Heart left ventricle (tissue), 16 donors: Measurements from ENCODE around the gene RBPMS2. TPM values are rescaled to one million over a fixed set of nuclear protein-coding genes. Genes with fewer than 3 reads are reported as not detected.

Experiments used
- ATAC-seq, 4 donors: fragments of 200-7000 bp; cut with Tn5 transposase; one replicate each; pipeline ENCODE4 v1.9.1; 2020 to 2022; ENCODE audit warnings: moderate library complexity in 4 of 4, mild to moderate bottlenecking in 3 of 4, moderate number of reproducible peaks in 1 of 4
- DNase-seq, 5 donors: peaks; one replicate each; pipeline ENCODE4 v3.0.0-alpha.2; 2020
- H3K27ac ChIP-seq, 12 donors: fragments of 200-600 bp; sonication (generic) in 4 of 12; one replicate each; pipeline versions ENCODE4 v1.5.0 to v1.8.0; 2016 to 2022; ENCODE audit warnings: mild to moderate bottlenecking in 2 of 12
- H3K27me3 ChIP-seq, 9 donors: fragments of 200-600 bp; sonication (generic) in 2 of 9; one replicate each; pipeline versions ENCODE4 v1.5.1 to v1.8.0; 2016 to 2022; ENCODE audit warnings: mild to moderate bottlenecking in 3 of 9
- H3K36me3 ChIP-seq, 9 donors: fragments of 200-600 bp; sonication (generic) in 2 of 9; one replicate each; pipeline versions ENCODE4 v1.5.0 to v1.8.0; 2018 to 2022; ENCODE audit warnings: mild to moderate bottlenecking in 2 of 9
- H3K4me1 ChIP-seq, 12 donors: fragments of 200-600 bp; sonication (generic) in 4 of 12; one replicate each; pipeline versions ENCODE4 v1.5.0 to v1.8.0; 2016 to 2022; ENCODE audit warnings: mild to moderate bottlenecking in 3 of 12
- H3K4me3 ChIP-seq, 12 donors: fragments of 200-600 bp; sonication (generic) in 4 of 12; one replicate each; pipeline versions ENCODE4 v1.5.0 to v1.8.0; 2017 to 2022; ENCODE audit warnings: mild to moderate bottlenecking in 9 of 12, moderate library complexity in 4 of 12
- H3K9me3 ChIP-seq, 12 donors: fragments of 200-600 bp; sonication (generic) in 4 of 12; one replicate each; pipeline versions ENCODE4 v1.5.0 to v1.8.0; 2016 to 2022; ENCODE audit warnings: mild to moderate bottlenecking in 1 of 12
- CTCF ChIP-seq, 12 donors: fragments of 200-600 bp; sonication (generic) in 4 of 12; IDR thresholded peaks; one replicate each; pipeline versions ENCODE4 v1.5.0 to v1.8.0; 2018 to 2022; ENCODE audit warnings: antibody characterized with exemption in 12 of 12, mild to moderate bottlenecking in 5 of 12
- POLR2A ChIP-seq, 2 donors: fragments of 450-650 bp; IDR thresholded peaks; one replicate each; pipeline ENCODE4 v1.6.1; 2017; ENCODE audit warnings: antibody characterized with exemption in 2 of 2, mild to moderate bottlenecking in 2 of 2, moderate library complexity in 2 of 2
- WGBS, 4 donors: extraction: QIAGEN DNeasy Blood & Tissue Kit in 2 of 4; methylation state at CpG; one replicate each; pipeline versions ENCODE4 v1.1.5 to v1.1.7; 2013 to 2018; 5-methylcytosine and 5-hydroxymethylcytosine counted together
- intact Hi-C, 10 donors: fragments of 100-400 bp; cut with DNase I; formaldehyde crosslinking; loops; one replicate each; pipeline versions ENCODE4 v1.11.1 to v1.14.2; 2022
- polyA plus RNA-seq, 2 donors: library from polyadenylated mRNA; stranded (reverse); fragments of 200-250 nt; gene quantifications; one replicate each; pipeline ENCODE4 v1.2.3, GENCODE V29; 2013
- total RNA-seq, 9 donors: library from RNA; depleted of rRNA in 2 of 9; stranded (reverse); fragments of >200 nt in 2 of 9; fragmentation: NEBNext Ultra II Directional in 3 of 9; extraction: Animal tissue kit (Norgen Biotek cat#: 25700) in 3 of 9; gene quantifications; one replicate each; pipeline versions ENCODE4 v1.1.0 to v1.2.4, GENCODE V29; 2016 to 2023
- donor health status: ischemic (EF 13 %, LVEDD 7.1; RV severe dilation, severe dysfunction).
- donor health status: healthy with polysubstance abuse.
- donor health status: DM: no; HTN: yes; CAD: no.
- donor health status: DM: no; HTN: no; CAD: no.
- donor health status: ischemic (EF 25% LVEDD 6.9; RV normal size, moderate dysfunction).
- donor health status: ischemic (EF 25% LVEDD 5.7; RV mildly dilated, moderate dysfunction).
- donor health status: healthy.
- donor health status: DM: yes; HTN: yes; CAD: no.
- donor health status: ischemic (EF 35%, LVEDD 5.7; RV mildly dilated, moderate dysfunction).
- donor health status: nonischemic (EF 11% LVEDD 7.7; RV severe dilation, severe dysfunction).
- donor health status: DM: yes; HTN: yes; CAD: no.
- donor health status: PGD.
- donor health status: ischemic (EF 29% LVEDD 5.4; RV normal size, mild dysfunction).
- donor health status: nonischemic (EF 23%, LVEDD 6.1; RV moderate dilation, normal function).

Gene RBPMS2
- total and polyA plus RNA-seq, 11 donors = 49.8 to 530 (median 202) TPM

- TF ChIP-seq CTCF (IDR thresholded peaks at IDR 0.05) (no peak), POLR2A (IDR thresholded peaks at IDR 0.05) (no peak)
- no peak overlapping the region for H3K4me3 ChIP-seq
- no peak for DNase-seq
- peak overlapping the region in 11 of 12 donors; percentile 20 to 96 (median 77) for H3K27ac ChIP-seq
- peak; percentile 34 to 62 (median 52) for ATAC-seq
- intact Hi-C loops = no loop called here
- peaks cover 0 to 29% (median 10%) of the 10 kb centered on the region in 9 donors for H3K36me3 ChIP-seq
- H3K27me3 ChIP-seq = no peaks in the 10 kb centered on the region
- H3K9me3 ChIP-seq = no peaks in the 10 kb centered on the region
- peaks cover 0 to 43% (median 22%) of the 10 kb centered on the region in 12 donors for H3K4me1 ChIP-seq
- 67 to 73% (median 69%) methylated on average over 3 of the region's 3 CpGs for WGBS, 4 donors
Measured at GRCh38 chr15:64720188-64720587, 55.2 kb downstream of the RBPMS2 start.

- peak in 3 of 4 donors; percentile 53 to 72 (median 61) for ATAC-seq
Measured at GRCh38 chr15:64717735-64718495, 57.5 kb downstream of the RBPMS2 start.

DNA sequence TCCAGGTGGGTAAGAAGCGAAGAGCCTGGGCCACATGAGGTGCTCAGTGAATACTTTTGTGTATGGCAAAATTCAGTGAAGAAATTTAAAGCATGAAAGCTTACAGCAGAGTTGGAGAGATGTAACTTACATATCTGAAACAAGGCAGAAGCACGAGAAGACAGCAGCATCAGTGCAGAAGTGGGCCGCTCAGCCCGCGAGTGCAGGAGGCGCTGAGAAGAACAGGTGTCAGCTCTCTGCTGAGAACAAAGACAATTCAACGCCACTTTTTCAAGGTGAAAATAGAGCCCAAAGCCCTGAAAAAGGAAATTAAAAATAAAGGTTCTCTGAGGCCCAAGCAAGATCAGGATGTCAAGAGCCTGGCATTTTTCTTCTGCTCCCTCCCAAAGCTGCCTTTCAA is 58.3 kb downstream of the RBPMS2 start:
- WGBS, 4 donors = 81 to 88% (median 85%) methylated on average over 7 of the region's 7 CpGs
- peak overlapping the region in 11 of 12 donors; percentile 82 to 96 (median 88) for H3K27ac ChIP-seq
- peaks cover 0 to 50% (median 10%) of the 10 kb centered on the region in 9 donors for H3K36me3 ChIP-seq
- intact Hi-C loops = no loop called here
- peaks cover 0 to 43% (median 22%) of the 10 kb centered on the region in 12 donors for H3K4me1 ChIP-seq
- H3K9me3 ChIP-seq = no peaks in the 10 kb centered on the region
- no peaks in the 10 kb centered on the region for H3K27me3 ChIP-seq
- no peak for ATAC-seq
- no peak for TF ChIP-seq CTCF (IDR thresholded peaks at IDR 0.05)
- no peak overlapping the region for H3K4me3 ChIP-seq
- DNase-seq = no peak

More at GRCh38 chr15:64717735-64718495, 57.5 kb downstream of the RBPMS2 start:
- Histone ChIP-seq H3K27me3 (no peaks in the 10 kb centered on the region), H3K27ac (peak overlapping the region; percentile 68 to 96 (median 86)), H3K4me1 (peaks cover 0 to 43% (median 22%) of the 10 kb centered on the region in 12 donors), H3K4me3 (peak overlapping the region in 9 of 12 donors; percentile 18 to 47 (median 33)), H3K9me3 (no peaks in the 10 kb centered on the region), H3K36me3 (peaks cover 0 to 50% (median 10%) of the 10 kb centered on the region in 9 donors)
- intact Hi-C loops = loop anchor here in 1 of 10 donors (1.0 kb wide), 1 partner anchor 15 kb away; no protein-coding TSS in a partner anchor
- DNase-seq = peak in 2 of 5 donors; percentile 62 to 68
- TF ChIP-seq CTCF (IDR thresholded peaks at IDR 0.05) = no peak
- no peak for TF ChIP-seq POLR2A (IDR thresholded peaks at IDR 0.05)
- 41 to 56% (median 44%) methylated on average over 18 of the region's 18 CpGs for WGBS, 4 donors

GRCh38 chr15:64716452-64716851 is 58.9 kb downstream of the RBPMS2 start:
- Histone ChIP-seq H3K27ac (peak overlapping the region in 8 of 12 donors; percentile 15 to 96 (median 87)), H3K27me3 (no peaks in the 10 kb centered on the region), H3K36me3 (peaks cover 0 to 46% (median 10%) of the 10 kb centered on the region in 9 donors), H3K4me3 (no peak overlapping the region), H3K4me1 (peaks cover 0 to 43% (median 22%) of the 10 kb centered on the region in 12 donors), H3K9me3 (no peaks in the 10 kb centered on the region)
- DNase-seq = no peak
- no peak for ATAC-seq
- intact Hi-C loops = no loop called here
- no peak for TF ChIP-seq CTCF (IDR thresholded peaks at IDR 0.05)
- no peak for TF ChIP-seq POLR2A (IDR thresholded peaks at IDR 0.05)
- WGBS, 4 donors = 83 to 88% (median 85%) methylated on average over 2 of the region's 2 CpGs
